Panc1 (cell line): ENCODE data around the gene MYO1E.

Experiments used
- POLR2AphosphoS5 ChIP-seq: IDR thresholded peaks from 2 replicates; pipeline ENCODE4 v1.6.1; 2012; ENCODE audit warnings: mild to moderate bottlenecking, low read depth, low read length, moderate library complexity
- SIN3A ChIP-seq: IDR thresholded peaks from 2 replicates; pipeline ENCODE4 v1.6.1; 2012; ENCODE audit warnings: low read depth, mild to moderate bottlenecking, low read length, moderate library complexity, borderline replicate concordance; ENCODE audit not compliant: insufficient read depth
- TF ChIP-seq, protein P1 (sequence below): fragments of 450-650 bp; IDR thresholded peaks from 2 replicates; pipeline ENCODE4 v1.5.1; 2017; ENCODE audit warnings: mild to moderate bottlenecking

- TF ChIP-seq, protein P1, sequence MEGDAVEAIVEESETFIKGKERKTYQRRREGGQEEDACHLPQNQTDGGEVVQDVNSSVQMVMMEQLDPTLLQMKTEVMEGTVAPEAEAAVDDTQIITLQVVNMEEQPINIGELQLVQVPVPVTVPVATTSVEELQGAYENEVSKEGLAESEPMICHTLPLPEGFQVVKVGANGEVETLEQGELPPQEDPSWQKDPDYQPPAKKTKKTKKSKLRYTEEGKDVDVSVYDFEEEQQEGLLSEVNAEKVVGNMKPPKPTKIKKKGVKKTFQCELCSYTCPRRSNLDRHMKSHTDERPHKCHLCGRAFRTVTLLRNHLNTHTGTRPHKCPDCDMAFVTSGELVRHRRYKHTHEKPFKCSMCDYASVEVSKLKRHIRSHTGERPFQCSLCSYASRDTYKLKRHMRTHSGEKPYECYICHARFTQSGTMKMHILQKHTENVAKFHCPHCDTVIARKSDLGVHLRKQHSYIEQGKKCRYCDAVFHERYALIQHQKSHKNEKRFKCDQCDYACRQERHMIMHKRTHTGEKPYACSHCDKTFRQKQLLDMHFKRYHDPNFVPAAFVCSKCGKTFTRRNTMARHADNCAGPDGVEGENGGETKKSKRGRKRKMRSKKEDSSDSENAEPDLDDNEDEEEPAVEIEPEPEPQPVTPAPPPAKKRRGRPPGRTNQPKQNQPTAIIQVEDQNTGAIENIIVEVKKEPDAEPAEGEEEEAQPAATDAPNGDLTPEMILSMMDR: no peak
- TF ChIP-seq POLR2AphosphoS5 (no peak), SIN3A (no peak)
Observed at GRCh38 chr15:59245559-59245958, 127.1 kb downstream of the MYO1E start.
